ENCODE data around the gene UBR3. TPM values are rescaled to one million over a fixed set of nuclear protein-coding genes. Genes with fewer than 3 reads are reported as not detected.

The UBR3 gene
- total RNA-seq, 6 experiments from 2014 or later: 25.3 to 37.3 (median 29.9) TPM

- Histone ChIP-seq H3K27me3 (no peaks in the 10 kb centered on the region), H3K27ac (no peak overlapping the region), H3K4me1 (no peaks in the 10 kb centered on the region), H3K4me3 (no peak overlapping the region), H3K36me3 (no peaks in the 10 kb centered on the region), H3K9me3 (no peaks in the 10 kb centered on the region)
- ATAC-seq: no peak
- intact Hi-C loops (cut with DNase I): no loop called here
- DNase-seq: no peak
- WGBS (ENCODE audit: insufficient coverage, low coverage, low lambda C conversion rate, missing lambda C conversion rate): 86% methylated on average over 4 of the region's 4 CpGs
- TF ChIP-seq POLR2A (IDR thresholded peaks at IDR 0.05): no peak
- no peak for TF ChIP-seq CTCF (IDR thresholded peaks at IDR 0.05)
These were observed 152.7 kb downstream of the UBR3 start for GRCh38 chr2:169980001-169980400.

- intact Hi-C loops (cut with DNase I): no loop called here
- Histone ChIP-seq H3K27me3 (no peaks in the 10 kb centered on the region), H3K4me3 (no peak overlapping the region), H3K4me1 (no peaks in the 10 kb centered on the region), H3K27ac (no peak overlapping the region), H3K9me3 (no peaks in the 10 kb centered on the region), H3K36me3 (no peaks in the 10 kb centered on the region)
- DNase-seq (no peak), ATAC-seq (no peak)
- TF ChIP-seq POLR2A (IDR thresholded peaks at IDR 0.05) (no peak), CTCF (IDR thresholded peaks at IDR 0.05) (no peak)
- WGBS (ENCODE audit: insufficient coverage, low coverage, low lambda C conversion rate, missing lambda C conversion rate): 100% methylated on average over 2 of the region's 2 CpGs
These were observed 153.4 kb downstream of the UBR3 start for GRCh38 chr2:169980643-169981042.

- intact Hi-C loops (cut with DNase I): no loop called here
- no peak for DNase-seq
- H3K27me3 ChIP-seq: no peaks in the 10 kb centered on the region
- H3K36me3 ChIP-seq: peaks cover 0 to 4% (median 0%) of the 10 kb centered on the region in 4 donors
- H3K27ac ChIP-seq: no peak overlapping the region
- H3K9me3 ChIP-seq: no peaks in the 10 kb centered on the region
- 0% methylated on average over 1 of the region's 1 CpG for WGBS (ENCODE audit: insufficient coverage, low coverage, low lambda C conversion rate, missing lambda C conversion rate)
- ATAC-seq: no peak
- TF ChIP-seq CTCF (IDR thresholded peaks at IDR 0.05) (no peak), POLR2A (IDR thresholded peaks at IDR 0.05) (no peak)
- H3K4me1 ChIP-seq: no peaks in the 10 kb centered on the region
- H3K4me3 ChIP-seq: no peak overlapping the region
These were observed 155.7 kb downstream of the UBR3 start for GRCh38 chr2:169982929-169983328.

GRCh38 chr2:169983506-169983905 is 156.3 kb downstream of the UBR3 start:
- Histone ChIP-seq H3K9me3 (no peaks in the 10 kb centered on the region), H3K27ac (no peak overlapping the region), H3K27me3 (no peaks in the 10 kb centered on the region), H3K4me1 (no peaks in the 10 kb centered on the region), H3K36me3 (peaks cover 0 to 4% (median 0%) of the 10 kb centered on the region in 4 donors), H3K4me3 (no peak overlapping the region)
- no peak for ATAC-seq
- intact Hi-C loops (cut with DNase I): no loop called here
- DNase-seq: no peak
- TF ChIP-seq CTCF (IDR thresholded peaks at IDR 0.05): no peak
- 100% methylated on average over 3 of the region's 3 CpGs for WGBS (ENCODE audit: insufficient coverage, low coverage, low lambda C conversion rate, missing lambda C conversion rate)

GRCh38 chr2:169984145-169984544 is 156.9 kb downstream of the UBR3 start:
- Histone ChIP-seq H3K9me3 (no peaks in the 10 kb centered on the region), H3K4me3 (no peak overlapping the region), H3K4me1 (no peaks in the 10 kb centered on the region), H3K27me3 (no peaks in the 10 kb centered on the region), H3K27ac (no peak overlapping the region), H3K36me3 (peaks cover 0 to 4% (median 0%) of the 10 kb centered on the region in 4 donors)
- intact Hi-C loops (cut with DNase I): no loop called here
- DNase-seq (no peak), ATAC-seq (no peak)
- TF ChIP-seq POLR2A (IDR thresholded peaks at IDR 0.05): no peak
- TF ChIP-seq CTCF (IDR thresholded peaks at IDR 0.05): no peak

All from right lobe of liver (tissue), 6 donors.